Stimulated activated CD8-positive, alpha-beta memory T cell treated with anti-CD3 and anti-CD28 coated beads, Interleukin-2, amount 100 ng/mL, for 1 hour (primary cell): ENCODE data around the gene KRTAP21-1.
"Not testable (repeated sequence)": the region's sequence is repeated elsewhere in the genome, so short reads cannot be mapped to it uniquely, and the experiment has no call there.

Experiments
- DNase-seq, 2 donors: peaks; one replicate each; pipeline ENCODE4 v3.0.0-alpha.2; 2020; ENCODE audit warnings: low read depth in 2 of 2

KRTAP21-1 gene

DNA sequence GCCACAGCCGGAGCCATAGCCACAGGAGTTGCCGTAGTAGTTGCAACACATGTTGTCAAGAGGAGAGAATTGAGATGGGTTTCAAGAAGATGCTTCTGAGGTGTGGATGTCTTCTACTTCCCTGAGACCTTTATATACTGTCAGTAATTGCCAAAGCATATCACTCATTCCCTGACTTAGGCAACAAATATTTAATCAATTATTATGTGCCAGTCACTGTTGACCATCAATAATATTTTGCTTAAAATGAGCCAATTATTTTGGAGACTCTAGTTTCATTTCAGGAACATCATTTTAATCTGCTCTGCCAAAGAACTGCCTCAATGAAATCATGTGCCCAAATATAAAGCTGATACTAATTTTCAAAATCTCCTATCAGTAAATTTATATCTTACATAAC lies at the start of gene KRTAP21-1:
Gene KRTAP21-1, minus strand, starts transcription at position 101 of the 400 bp plus-strand sequence. Its CDS starts 50 bp downstream, at position 51.
- not testable (repeated sequence) for DNase-seq

DNA sequence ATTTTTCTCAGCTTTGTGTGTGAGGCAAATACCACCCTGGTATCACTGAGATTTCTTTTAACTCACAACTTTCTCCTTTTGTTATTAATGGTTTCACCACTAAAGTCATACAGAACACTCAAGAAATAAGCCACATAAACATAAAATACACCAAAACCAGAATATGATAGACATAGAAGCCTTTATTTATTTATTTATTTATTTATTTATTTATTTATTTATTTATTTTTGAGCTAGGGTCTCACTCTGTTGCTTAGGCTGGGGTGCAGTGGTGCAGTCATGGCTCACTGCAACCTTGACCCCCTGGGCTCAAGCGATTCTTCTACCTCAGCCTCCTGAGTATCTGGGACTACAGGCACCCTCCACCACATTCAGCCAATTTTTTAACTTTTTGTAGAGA lies 45.4 kb upstream of the KRTAP21-1 start:
- DNase-seq = no peak

DNA sequence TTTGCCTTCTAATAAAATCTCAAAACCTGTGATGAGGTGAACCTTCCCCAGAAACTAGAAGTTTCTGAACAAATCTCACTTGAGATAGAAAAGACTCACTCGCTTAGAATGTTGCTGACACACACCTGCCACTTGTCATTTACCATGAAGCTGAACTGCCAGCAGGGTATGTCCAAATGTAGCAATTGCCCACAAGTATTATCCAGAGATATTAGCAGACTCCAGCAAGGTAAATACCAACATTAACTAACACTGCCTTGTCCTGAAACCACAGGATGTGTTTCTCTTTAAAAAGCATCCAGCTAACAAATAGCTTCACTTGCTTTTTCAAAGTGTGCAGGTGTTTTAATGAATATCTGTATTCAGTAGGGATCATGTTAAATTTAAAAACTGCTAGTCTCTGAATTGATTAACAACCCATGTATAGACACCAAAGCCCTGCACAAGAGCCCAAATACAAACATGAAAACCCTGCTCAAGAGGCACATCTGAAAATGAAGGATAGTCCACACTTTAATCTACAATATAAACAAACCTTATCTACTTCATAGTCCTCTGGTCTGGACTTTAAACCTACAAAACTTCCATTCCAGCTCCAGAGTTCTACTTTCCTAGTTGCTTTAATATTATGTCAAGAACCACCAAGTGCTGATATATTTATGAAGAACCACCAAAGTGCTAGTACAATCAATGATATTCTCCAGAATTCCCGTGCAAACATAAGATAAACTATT lies 38.5 kb upstream of the KRTAP21-1 start:
- no peak for DNase-seq

DNA sequence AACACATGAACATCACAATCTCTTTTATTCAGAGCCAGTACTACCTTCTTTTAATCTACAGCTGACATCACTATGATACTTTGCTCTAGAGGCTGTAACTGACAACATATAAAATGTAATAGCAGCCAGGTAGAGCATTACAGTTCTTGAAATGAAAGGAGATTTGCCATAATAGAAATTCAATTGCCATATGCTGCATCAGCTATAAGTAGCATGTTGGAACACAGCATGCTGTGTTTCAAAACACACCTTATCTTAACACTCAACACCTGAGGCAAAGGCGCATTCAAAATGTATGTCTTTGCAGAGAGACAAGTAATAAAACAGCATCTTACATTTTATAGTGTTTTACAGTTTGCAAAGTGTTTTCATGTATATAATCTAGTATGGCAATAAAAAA lies 24.0 kb upstream of the KRTAP21-1 start:
- no peak for DNase-seq

DNA sequence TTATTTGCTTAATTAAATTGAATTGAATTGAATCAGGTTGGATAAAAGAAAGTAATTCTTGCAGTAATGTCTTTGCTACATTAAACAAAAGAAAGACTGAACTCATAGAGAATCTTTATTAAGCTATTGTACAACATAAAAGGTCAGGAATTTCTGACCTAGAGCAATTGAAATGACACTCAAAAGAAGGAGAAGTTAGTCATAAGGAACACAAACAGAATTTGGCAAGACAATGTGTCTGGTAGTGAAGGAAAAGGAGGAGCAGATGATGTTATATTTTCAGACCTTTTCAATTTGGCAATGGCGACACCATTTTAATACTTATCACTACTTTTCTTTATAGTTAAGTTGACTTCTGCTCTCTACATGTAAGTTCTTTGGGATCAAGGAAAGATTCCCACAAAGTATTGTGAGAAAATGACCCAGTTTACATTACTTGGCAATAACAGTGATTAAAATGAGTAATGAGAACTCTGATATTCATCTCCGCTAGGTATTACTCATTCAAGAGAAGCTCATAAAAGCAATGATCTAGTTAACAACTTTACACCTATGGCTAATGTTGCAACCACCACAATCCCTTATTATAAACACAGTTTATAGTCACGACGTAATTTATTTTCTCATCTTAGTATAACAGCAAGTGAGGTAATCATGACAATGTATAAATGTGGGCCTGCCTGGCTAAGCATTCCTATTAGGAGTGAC lies 14.7 kb upstream of the KRTAP21-1 start:
- DNase-seq = no peak

DNA sequence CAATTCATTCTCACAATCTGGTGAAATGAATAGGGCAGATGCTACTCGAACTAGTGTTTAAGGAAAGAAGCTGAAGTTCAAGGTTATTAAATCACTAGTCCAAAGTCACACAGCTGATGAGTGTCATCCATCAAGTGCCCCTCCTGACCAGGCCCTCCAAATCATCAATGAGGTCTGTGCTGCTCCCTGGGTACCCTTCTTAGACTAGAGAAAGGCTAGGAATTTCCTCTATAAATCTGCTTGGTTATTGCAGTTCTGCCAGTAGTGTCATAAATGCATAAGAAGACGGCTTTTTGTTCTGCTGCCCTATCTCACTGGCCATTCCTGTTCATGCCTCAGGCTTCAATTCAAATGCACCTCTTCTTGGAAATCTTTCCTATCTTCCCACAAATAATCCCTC lies 5.5 kb upstream of the KRTAP21-1 start:
- no peak for DNase-seq

DNA sequence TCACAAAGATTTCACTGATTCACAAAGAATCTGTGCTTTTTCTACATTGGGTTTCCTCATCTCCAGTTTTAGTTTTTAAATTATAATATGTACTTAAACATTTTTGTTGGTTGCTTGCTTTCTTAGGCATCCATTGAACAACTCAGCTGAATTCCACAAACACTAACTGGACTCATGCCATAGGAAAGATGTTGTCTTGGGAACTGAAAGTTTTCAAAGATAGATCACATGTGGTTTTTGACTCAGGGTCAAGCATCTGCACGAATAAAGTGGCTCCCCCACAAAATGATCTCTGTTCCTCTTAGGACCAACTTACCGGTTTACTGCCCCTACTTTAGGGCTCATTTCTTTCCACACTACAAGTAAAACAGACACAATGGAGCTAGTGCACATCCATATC lies 3.1 kb upstream of the KRTAP21-1 start:
- no peak for DNase-seq

DNA sequence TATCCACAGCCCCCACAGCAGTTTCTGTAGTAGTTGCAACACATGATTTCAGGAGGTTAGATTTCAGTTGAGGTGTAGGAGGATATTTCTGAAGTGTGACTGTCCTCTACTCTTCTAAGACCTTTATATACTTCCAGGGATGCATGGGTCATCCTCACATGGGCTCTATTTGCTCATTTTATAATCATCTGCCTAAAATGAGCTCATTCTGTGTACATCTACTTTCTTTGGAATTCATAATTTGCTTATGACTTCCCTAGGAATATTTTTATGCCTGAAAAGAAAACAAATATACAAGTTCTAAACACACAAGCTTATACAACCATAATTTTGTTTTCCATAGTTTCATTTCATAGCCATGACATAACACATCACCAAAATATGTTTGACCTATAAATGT lies 8.1 kb downstream of the KRTAP21-1 start, which contains the start of gene KRTAP21-2:
Gene KRTAP21-2, minus strand, starts transcription at position 101 of the 400 bp plus-strand sequence. Its CDS starts 57 bp downstream, at position 44.
- DNase-seq = no peak

DNA sequence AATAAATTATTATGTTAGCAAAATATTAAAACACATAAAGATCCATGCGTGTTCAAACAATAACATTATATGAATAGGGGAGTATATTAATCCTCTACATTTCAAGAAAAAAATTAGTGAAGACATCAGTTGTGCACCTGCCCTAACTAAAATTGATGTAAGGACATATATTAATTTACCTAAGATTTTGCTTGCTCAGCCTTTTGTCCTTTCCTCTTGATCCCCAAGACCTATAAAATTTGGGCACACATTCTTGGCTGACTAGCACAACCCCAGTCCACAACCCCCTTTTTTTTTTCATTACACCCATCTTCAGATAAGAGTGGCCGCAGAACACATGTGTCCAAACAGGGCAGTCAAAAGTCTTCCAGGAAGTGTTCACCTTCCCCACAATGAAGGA lies 14.8 kb downstream of the KRTAP21-1 start:
- DNase-seq = no peak

DNA sequence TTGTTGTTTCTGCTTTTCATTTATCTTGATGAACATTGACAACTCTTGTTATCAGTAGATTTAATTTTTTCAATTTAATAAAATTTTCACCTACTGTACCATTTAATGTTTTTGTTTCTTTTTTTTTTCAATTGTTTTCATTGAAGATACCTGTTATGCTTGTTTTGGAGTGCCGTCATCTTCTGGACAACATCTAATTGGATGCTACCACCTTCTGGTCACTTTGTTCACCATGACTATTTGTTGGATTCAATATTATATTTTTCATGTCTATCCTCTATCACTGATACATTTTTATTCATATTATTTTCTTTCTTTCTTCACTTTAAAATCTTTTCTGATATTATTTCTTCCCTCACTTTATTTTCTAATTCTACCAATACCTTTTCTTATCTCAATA lies 22.2 kb downstream of the KRTAP21-1 start:
- DNase-seq = no peak

DNA sequence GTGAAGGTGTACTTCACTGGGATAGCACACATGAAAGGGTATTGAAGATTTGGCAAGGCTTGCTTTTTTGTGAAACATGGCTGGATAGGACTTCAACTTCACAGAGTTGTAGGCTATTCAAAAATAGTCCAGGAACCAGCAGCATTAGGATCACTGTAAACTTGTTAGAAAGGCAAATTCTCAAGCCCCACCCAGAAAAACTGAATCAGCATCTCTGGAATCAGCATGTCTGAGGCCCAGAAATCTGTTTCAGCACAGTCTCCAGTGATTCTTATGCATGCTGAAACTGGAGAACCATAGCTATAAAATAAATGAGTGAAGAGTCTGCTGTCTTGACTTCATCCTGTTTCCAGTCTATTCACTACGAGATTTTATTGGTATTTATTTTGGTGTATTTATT lies 28.5 kb downstream of the KRTAP21-1 start:
- DNase-seq = no peak

DNA sequence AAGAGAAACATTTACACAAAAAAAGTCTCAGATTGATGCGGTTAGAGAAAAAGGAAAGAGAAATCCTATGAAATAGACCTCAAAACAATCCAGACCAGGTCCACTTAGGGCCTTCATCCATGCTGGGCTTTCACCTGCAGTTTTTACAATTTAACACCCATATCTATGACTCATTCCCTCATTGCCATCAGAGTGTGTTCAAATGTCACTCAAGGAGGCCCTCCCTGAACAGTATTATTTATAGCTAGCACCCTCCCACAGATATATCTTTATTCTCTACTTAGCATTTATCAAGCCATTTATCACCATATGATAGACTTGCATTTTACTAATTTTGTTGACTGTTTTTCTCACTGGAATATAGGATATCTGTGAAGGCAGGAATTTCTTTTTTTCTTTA lies 35.8 kb downstream of the KRTAP21-1 start:
- DNase-seq = no peak

DNA sequence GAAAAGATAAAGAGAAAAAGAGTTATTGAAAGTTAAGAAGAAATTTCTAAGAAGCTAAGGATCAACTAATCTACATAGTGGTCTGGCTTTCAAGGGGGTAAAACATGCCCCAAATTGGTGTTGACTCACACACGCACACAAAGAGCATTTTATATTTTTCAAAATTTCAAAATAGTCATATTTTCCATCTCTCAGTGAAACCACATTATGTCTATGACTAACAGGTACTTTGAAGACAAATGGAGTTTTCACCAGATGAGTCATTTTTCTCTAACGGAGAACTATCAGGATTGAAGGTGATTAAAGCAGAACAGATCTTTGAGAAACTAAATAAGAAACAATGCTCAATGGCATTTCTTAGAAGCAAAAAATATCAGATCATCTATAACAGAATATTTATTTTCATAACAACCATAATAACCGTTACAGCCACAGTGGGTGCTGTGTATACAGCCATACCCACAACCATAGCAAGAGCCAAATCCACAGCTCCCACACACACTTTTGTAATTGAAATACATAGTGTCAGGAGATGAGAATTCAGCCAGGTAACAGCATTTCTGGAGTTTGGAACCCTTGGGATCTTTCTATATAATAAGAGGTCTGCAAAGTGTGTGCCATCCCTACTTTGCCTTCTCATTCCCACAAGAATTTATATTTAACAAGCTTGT lies 36.9 kb downstream of the KRTAP21-1 start, which contains the start of gene KRTAP21-3:
Gene KRTAP21-3, minus strand, starts transcription at position 539 of the 671 bp plus-strand sequence. Its CDS starts 18 bp downstream, at position 521.
- no peak for DNase-seq

DNA sequence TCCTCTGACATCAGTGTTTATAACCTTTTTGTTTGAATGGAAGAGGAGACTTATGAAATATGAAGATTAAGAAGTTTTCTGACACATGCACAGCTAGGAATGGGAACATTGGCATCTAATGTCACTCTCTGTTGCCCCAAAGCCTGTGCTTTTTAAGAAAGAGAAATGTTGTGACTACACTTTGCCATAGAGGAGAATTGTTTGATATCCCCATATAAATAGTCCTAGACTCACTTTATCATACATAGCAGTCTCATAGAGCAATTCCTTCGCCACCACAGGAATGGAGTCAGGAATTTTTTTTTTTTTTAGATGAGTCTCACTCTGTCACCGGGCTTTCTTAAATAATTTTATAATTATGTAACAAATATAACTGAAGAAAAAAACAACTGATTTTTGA lies 38.1 kb downstream of the KRTAP21-1 start:
- DNase-seq = no peak

DNA sequence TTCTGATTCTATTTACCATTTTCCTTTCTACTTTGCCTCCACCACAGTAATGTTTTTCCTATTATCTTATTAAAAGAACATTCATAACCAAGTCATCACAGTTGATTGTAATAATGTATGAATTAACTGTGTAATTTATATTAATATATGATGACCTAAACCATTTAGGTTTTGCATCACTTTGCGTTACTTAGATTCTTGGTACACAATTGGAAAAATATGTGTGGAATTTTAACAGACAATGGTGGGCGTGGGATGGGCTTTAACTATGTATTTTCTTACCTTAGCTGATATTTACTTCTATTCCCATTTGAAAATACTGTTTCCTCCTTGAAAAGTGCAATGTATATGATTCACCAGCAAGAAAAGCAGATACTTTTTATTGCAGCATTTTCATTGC lies 40.3 kb downstream of the KRTAP21-1 start:
- DNase-seq = no peak

DNA sequence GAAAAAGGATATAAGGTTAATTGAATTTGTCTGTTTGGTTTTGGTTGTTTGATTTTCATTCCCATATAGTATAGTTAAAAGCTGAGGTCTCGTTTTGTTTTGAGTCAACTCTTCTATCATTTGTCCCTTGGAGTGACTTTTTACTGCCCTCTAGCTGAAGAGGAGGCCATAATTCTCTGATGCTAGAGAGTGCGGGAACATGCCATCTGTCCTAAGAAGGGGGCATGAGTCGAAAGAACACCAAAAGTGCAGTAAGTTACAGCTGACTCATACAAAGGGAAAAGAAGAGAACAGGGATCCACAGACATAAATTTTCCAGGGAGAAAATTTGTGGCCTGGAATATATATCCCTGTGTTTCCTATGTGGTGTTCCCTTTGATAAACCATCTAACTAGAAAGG lies 40.8 kb downstream of the KRTAP21-1 start:
- DNase-seq = no peak

DNA sequence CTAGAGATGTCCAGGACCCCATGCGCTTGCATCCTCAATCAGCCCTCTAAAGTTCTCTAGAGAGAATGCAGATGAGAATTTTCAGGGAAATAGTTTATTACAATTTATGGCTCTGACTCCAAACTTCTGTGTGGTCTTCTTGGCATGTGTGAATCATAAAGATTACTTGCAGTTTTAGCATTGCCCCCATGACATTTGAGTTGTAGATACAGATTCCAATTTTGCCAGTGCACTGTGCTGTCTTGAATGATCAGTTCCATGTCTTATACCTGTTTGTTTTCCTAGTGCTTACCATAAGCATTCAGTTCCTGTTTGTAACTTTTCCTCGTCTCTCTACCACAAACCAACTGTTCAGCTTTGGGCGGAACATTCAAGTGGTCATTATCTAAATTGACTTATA lies 41.5 kb downstream of the KRTAP21-1 start:
- DNase-seq = no peak

DNA sequence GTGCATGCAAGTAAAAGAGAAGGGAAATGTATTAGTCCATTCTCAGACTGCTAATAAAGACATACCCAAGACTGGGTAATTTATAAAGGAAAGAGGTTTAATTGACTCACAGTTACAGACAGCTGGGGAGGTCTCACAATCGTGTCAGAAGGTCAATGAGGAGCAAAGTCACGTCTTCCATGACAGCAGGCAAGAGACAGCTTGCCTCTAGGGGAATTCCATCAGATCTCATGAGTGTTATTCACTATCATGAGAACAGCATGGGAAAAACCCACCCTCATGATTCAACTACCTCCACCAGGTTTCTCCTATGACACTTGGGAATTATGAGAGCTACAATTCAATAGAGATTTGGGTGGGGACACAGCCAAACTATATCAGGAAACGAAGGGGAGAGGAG lies 44.7 kb downstream of the KRTAP21-1 start:
- DNase-seq = no peak

DNA sequence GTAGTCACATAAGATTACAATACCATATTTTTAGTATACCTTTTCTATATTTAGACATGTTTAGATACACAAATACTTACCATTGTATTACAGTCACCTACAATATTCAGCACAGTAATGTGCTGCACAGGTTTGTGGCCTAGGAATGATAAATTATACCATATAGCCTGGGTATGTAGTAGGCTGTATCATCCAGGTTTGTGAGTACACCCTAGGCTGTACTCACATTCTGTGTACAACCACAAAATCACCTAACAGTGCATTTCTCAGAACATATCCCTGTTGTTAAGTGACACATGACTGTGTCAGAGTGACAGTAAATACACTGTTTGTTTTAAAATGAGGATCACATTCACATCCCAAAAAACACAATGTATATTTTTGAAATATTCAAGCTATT lies 47.8 kb downstream of the KRTAP21-1 start:
- DNase-seq = no peak
